ENCODE measurements around the gene BCOR.

BCOR gene

DNA sequence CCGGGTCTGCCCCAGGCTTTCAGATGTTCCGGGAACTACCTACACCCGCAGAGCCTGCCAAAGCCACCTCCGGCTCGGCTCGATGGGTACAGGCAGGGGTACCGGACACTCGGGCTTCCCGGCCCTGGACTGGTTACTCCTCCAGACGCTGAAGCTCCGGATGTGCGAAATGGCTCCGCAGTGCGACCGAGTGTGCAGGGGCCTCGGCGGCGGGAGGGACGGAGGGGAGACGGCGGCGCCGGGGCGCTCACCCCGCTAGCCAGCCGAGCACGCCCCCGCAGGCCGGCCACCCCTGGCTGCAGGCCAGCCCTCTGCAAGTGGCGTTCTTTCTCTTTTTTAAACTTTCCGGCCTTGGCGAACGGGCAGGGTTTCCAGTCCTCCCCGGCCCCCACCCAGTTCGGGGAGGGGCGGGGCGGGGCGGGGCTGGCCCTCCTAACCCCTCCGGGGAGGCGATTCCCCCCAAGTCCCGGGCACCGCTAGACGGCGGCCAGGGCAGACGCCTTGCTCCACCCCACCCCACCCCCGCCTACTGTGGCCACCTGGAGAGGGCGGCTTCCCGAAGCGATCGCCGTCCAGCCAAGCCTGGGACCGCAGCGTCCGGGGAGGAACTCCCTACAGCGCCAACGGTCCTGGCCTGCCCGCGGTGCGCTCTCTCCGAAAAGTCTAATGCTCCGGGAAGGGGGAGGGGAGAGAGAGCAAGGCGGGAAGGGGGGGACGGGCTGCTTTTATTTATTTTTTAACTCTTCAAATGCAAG lies 7.5 kb downstream of the BCOR start:
- peak overlapping the region; percentile 27 for H3K4me3 ChIP-seq (ENCODE audit: low read depth, low read length)
- no peak for DNase-seq (ENCODE audit: low read depth, low spot score)
- TF ChIP-seq, protein P1, sequence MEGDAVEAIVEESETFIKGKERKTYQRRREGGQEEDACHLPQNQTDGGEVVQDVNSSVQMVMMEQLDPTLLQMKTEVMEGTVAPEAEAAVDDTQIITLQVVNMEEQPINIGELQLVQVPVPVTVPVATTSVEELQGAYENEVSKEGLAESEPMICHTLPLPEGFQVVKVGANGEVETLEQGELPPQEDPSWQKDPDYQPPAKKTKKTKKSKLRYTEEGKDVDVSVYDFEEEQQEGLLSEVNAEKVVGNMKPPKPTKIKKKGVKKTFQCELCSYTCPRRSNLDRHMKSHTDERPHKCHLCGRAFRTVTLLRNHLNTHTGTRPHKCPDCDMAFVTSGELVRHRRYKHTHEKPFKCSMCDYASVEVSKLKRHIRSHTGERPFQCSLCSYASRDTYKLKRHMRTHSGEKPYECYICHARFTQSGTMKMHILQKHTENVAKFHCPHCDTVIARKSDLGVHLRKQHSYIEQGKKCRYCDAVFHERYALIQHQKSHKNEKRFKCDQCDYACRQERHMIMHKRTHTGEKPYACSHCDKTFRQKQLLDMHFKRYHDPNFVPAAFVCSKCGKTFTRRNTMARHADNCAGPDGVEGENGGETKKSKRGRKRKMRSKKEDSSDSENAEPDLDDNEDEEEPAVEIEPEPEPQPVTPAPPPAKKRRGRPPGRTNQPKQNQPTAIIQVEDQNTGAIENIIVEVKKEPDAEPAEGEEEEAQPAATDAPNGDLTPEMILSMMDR (IDR thresholded peaks at IDR 0.05; ENCODE audit: low read depth, low read length), result no peak
- in situ Hi-C loops (cut with HindIII; ENCODE audit: low sequenced_read_pairs), result no loop called here

DNA sequence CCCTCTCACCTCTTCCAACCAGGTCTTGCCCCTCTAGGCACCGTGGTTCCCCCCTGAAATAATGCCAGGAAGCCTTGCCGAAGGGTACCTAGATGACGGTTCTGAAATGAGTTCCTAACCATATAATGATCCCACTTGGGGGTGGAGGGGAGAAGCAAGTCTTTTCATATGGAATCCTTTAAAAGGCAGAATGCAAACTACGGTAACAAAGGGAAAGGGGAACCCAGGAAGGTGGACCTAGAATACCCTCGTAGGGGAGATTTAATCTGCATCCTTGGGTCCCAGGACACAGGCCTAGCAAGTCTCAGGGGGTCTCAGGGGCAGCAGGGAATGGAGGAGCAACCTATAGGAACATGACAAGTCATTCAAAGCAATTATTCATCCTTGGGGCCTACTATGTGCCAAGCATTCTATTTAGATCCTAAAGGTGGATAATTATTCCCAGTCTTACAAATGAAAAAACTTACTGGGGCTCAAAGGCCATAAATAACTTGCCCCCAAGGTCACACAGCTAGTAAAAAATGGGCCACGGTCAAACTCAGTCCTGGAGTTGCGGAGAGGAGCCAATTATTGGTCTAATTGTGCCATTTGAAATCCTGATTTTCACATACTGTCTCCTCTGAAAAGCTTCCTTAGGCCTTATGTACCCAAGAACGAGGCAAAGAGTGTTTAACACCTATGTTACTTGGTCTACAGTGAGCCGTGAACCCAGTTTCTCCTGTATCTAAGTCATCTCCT lies 8.8 kb downstream of the BCOR start:
- TF ChIP-seq, protein P1 (IDR thresholded peaks at IDR 0.05; ENCODE audit: low read depth, low read length), result no peak
- in situ Hi-C loops (cut with HindIII; ENCODE audit: low sequenced_read_pairs), result no loop called here
- no peak for DNase-seq (ENCODE audit: low read depth, low spot score)
- no peak overlapping the region for H3K4me3 ChIP-seq (ENCODE audit: low read depth, low read length)

DNA sequence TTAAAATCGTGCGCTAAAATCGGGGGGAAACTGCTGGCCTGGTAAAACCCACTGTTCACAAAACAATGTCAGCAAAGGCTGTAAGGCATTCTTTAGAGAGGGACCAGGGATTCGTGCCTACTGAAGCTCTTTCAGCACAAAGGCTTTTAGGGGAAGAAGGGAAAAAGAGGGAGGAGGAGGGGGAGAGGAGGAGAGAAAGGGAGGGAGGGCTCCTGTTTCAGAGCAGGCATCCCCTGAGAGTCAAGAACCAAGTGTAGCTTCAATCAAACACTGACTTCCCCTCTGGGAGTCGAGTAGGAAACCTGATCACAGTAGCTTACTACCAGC lies 9.5 kb downstream of the BCOR start:
- TF ChIP-seq, protein P1 (IDR thresholded peaks at IDR 0.05; ENCODE audit: low read depth, low read length), result no peak
- H3K4me3 ChIP-seq (ENCODE audit: low read depth, low read length), result no peak overlapping the region
- in situ Hi-C loops (cut with HindIII; ENCODE audit: low sequenced_read_pairs), result no loop called here
- no peak for DNase-seq (ENCODE audit: low read depth, low spot score)

DNA sequence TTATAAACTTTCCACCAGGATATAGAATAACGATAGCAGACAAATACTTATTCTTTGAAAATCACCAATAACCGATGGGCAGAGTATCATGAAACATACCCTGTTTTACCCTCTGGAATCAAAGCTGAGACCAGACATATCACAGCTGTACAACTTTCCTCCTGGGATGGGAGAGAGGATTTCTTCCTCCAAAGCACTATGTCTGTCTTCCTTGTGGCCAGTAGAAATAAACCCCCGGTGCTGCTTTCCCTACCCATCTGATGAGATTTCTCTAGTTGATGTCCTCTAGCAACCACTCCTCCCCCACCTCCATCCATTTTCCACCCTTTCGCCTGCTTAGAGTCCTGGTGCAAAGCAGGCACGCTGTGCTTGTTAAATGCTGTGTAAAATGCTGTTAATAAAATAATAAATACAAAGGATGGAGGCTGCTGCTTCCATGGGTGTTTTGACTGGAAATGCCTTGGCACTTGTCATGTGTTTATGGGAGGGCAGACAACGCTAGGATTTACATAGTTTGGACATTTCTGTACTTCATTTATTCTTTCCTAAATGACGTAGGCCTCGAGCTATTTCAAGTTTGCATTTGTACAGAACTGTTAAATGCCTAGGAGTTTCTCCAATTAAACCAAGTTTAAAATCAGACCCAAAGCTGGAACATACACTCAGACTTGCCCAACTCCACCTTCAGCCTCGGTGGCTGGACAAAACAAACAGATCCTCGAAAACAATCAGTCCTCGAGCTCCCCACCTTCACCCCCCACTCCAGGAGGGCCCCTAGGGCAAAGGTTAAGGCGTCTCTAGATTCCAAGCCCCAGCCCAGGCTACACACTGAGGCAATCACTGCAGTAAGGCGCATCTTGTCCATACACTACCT lies 10.1 kb downstream of the BCOR start:
- no peak for DNase-seq (ENCODE audit: low read depth, low spot score)
- in situ Hi-C loops (cut with HindIII; ENCODE audit: low sequenced_read_pairs), result no loop called here
- H3K4me3 ChIP-seq (ENCODE audit: low read depth, low read length), result no peak overlapping the region
- TF ChIP-seq, protein P1 (IDR thresholded peaks at IDR 0.05; ENCODE audit: low read depth, low read length), result no peak

DNA sequence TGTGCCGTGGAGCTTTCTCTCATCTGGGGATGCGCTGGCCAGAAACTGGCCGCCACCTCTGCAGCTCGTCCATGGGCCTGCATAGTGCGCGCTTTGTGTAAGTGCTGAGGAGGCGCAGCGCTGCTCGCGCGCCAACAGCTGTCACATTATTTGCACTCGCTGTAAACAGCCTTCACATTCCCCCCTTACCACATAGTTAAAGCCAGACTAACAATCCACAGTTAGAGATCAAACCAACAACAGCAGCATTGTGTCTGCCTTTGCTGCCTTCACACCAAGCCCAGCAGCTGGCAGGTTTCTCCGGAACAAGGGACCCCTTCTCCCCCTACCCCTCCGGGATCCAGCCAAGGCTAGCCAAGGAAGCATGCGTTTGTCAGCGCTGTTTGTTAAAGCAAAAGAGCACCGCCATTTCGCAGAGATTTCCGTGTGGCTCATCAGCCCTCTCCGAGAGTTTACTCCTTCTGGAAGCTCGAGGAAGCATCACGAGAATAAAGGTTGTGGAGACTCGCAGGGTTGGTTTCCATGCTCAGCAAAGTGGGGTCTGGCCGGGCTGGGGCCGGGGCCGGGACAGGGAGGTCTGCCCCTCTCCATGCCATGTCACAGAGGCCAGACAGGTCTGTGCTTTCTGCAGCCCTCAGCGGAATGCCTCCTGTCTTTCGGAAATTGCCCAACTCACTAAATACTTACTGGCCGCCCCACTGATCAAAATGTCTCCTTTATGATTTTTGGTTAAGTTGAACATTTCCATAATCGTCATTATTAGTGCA lies 11.0 kb downstream of the BCOR start:
- no peak for DNase-seq (ENCODE audit: low read depth, low spot score)
- in situ Hi-C loops (cut with HindIII; ENCODE audit: low sequenced_read_pairs), result no loop called here
- TF ChIP-seq, protein P1 (IDR thresholded peaks at IDR 0.05; ENCODE audit: low read depth, low read length), result no peak
- no peak overlapping the region for H3K4me3 ChIP-seq (ENCODE audit: low read depth, low read length)

DNA sequence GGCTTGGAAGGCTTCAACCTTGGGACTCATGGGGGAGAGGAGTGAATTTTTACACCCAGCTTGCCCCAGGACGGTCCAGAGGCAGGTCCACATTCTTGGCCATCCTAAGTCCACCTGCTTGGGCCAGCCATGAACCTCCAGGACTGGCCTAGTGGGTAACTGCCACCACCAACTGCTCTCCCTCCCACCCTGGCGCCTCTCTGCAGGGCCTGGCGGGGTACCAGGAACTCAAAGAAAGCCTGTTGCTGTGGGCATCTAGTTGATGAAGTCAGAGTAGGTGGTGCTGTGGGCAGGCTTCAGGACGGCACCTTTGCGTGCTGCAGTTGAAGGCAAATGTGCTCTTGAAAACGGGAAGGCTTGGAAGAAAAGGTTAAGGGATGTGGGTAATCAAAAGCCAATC lies 12.0 kb downstream of the BCOR start:
- in situ Hi-C loops (cut with HindIII; ENCODE audit: low sequenced_read_pairs), result no loop called here
- no peak overlapping the region for H3K4me3 ChIP-seq (ENCODE audit: low read depth, low read length)
- DNase-seq (ENCODE audit: low read depth, low spot score), result no peak
- TF ChIP-seq, protein P1 (IDR thresholded peaks at IDR 0.05; ENCODE audit: low read depth, low read length), result no peak

All from astrocyte of the spinal cord (primary cell).